Articular chondrocyte of knee joint (primary cell): ENCODE results near the gene APH1A. TPM values are rescaled to one million over a fixed set of nuclear protein-coding genes. Genes with fewer than 3 reads are reported as not detected.

Experiments used
- small RNA-seq: library from RNA; depleted of rRNA; stranded (forward); fragments of <200 nt; gene quantifications from one replicate; pipeline ENCODE3, GENCODE V24; 2012
- total RNA-seq: library from RNA; depleted of rRNA; stranded (reverse); fragments of >200 nt; gene quantifications from 2 replicates; pipeline ENCODE4 v1.2.3, GENCODE V29; 2012

The APH1A gene
- 120 and 129 TPM in 2 replicates for total RNA-seq

GRCh38 chr1:150268705-150269403, at the start of gene APH1A:
APH1A (minus strand) TSS chr1:150269016; CDS start chr1:150268810, 206 bp downstream.

GRCh38 chr1:150293433-150294253, 24.8 kb upstream of the APH1A start, which contains the start of gene MRPS21:
MRPS21 (plus strand) TSS chr1:150293861; CDS start chr1:150294367, 506 bp downstream.

GRCh38 chr1:150281758-150282557, 13.1 kb upstream of the APH1A start, which contains the start of gene CIART:
CIART (plus strand) TSS chr1:150282554; CDS start chr1:150283268, 714 bp downstream.

GRCh38 chr1:150257624-150258585, 10.9 kb downstream of the APH1A start, which contains the start of gene CA14:
CA14 (plus strand) TSS chr1:150257774; CDS start chr1:150258129, 355 bp downstream.

GRCh38 chr1:150235852-150236613, 32.8 kb downstream of the APH1A start, which contains the start of gene ANP32E:
ANP32E (minus strand) TSS chr1:150236112; CDS start chr1:150235786, 326 bp downstream.

Small RNAs within 50 kb of the gene (small RNA-seq; reads per million reads assigned to genes)
- gene RNU2-17P = 0.92 reads per million, percentile 38 among the genes with 10 or more reads in this experiment

Other genes with a start within 250 kb of the APH1A start
- gene VPS45, start 201.2 kb downstream of the APH1A start, total RNA-seq = 53.1 and 55.7 TPM in 2 replicates
- 34.6 and 38.8 TPM in 2 replicates for gene PLEKHO1, start 119.1 kb downstream of the APH1A start, total RNA-seq
- gene ANP32E, start 32.9 kb downstream of the APH1A start, total RNA-seq = 31.1 and 35.0 TPM in 2 replicates
- not detected in 2 replicates for gene CA14, start 11.2 kb downstream of the APH1A start, total RNA-seq
- 17.7 and 20.8 TPM in 2 replicates for gene C1orf54, start 3.8 kb upstream of the APH1A start, total RNA-seq
- gene CIART, start 13.5 kb upstream of the APH1A start, total RNA-seq = 13.1 and 14.1 TPM in 2 replicates
- 32.3 and 33.1 TPM in 2 replicates for gene MRPS21, start 24.8 kb upstream of the APH1A start, total RNA-seq
- gene PRPF3, start 52.5 kb upstream of the APH1A start, total RNA-seq = 38.7 and 39.3 TPM in 2 replicates
- gene RPRD2, start 95.1 kb upstream of the APH1A start, total RNA-seq = 16.5 and 17.2 TPM in 2 replicates
- 13.9 and 14.2 TPM in 2 replicates for gene TARS2, start 218.4 kb upstream of the APH1A start, total RNA-seq
- 23.8 and 29.9 TPM in 2 replicates for gene ECM1, start 239.1 kb upstream of the APH1A start, total RNA-seq
- not detected in 2 replicates for gene FALEC, start 246.7 kb upstream of the APH1A start, total RNA-seq